Activated CD8-positive, alpha-beta T cell treated with anti-CD3 and anti-CD28 coated beads for 36 hours (primary cell): ENCODE measurements around the gene GABARAPL2. TPM values are rescaled to one million over a fixed set of nuclear protein-coding genes. Genes with fewer than 3 reads are reported as not detected.
"Not testable (repeated sequence)": the region's sequence is repeated elsewhere in the genome, so short reads cannot be mapped to it uniquely, and the experiment has no call there.

ENCODE experiments used
- ATAC-seq: fragments of 200-7000 bp; cut with Tn5 transposase; one replicate; pipeline ENCODE4 v1.10.0; 2021; ENCODE audit warnings: mild to moderate bottlenecking, moderate library complexity
- CTCF ChIA-PET: fragments of 350-600 bp; sonication (Branson Sonifier 250); formaldehyde crosslinking; loops from one replicate; lab custom pipeline; 2021; ENCODE audit warnings: antibody characterized with exemption; lab: Charles Lee
- POLR2A ChIA-PET: fragments of 350-600 bp; sonication (Branson Sonifier 250); formaldehyde crosslinking; loops from one replicate; lab custom pipeline; 2021; ENCODE audit warnings: antibody characterized with exemption; lab: Charles Lee
- DNase-seq: peaks from one replicate; pipeline ENCODE4 v3.0.0-alpha.2; 2020
- H3K27ac Mint-ChIP-seq: one replicate; pipeline ENCODE4 v1.8.0; 2021; ENCODE audit warnings: mild to moderate bottlenecking, mixed read lengths
- H3K27me3 Mint-ChIP-seq: one replicate; pipeline ENCODE4 v1.8.0; 2021; ENCODE audit warnings: mixed read lengths
- H3K36me3 Mint-ChIP-seq: one replicate; pipeline ENCODE4 v1.8.0; 2021; ENCODE audit warnings: low read depth, mixed read lengths
- H3K4me1 Mint-ChIP-seq: one replicate; pipeline ENCODE4 v1.8.0; 2021; ENCODE audit warnings: low read depth, mixed read lengths
- H3K4me3 Mint-ChIP-seq: one replicate; pipeline ENCODE4 v1.8.0; 2021; ENCODE audit warnings: mild to moderate bottlenecking, moderate library complexity, mixed read lengths
- H3K9me3 Mint-ChIP-seq: one replicate; pipeline ENCODE4 v1.8.0; 2021; ENCODE audit warnings: mixed read lengths
- intact Hi-C: fragments of 100-400 bp; cut with micrococcal nuclease; formaldehyde crosslinking; loops from one replicate; pipeline ENCODE4 v1.10.0; 2022
- total RNA-seq, 2 experiments: library from RNA; stranded (reverse); gene quantifications; one replicate each; pipeline ENCODE4 v1.2.3, GENCODE V29; 2021
- TF ChIP-seq, protein P1 (sequence below): fragments of 200-600 bp; IDR thresholded peaks from one replicate; pipeline ENCODE4 v1.8.0; 2022; ENCODE audit warnings: antibody characterized with exemption, mild to moderate bottlenecking

Gene GABARAPL2
- total RNA-seq, 2 experiments from 2014 or later: 56.3 to 57.4 TPM

- ChIA-PET POLR2A (no interaction called here), CTCF (interaction anchor here (1.1 to 1.8 kb wide), 3 partner anchors 9 to 76 kb away, joined by 3 to 5 read pairs (median 4); no protein-coding TSS in a partner anchor)
- no peak for ATAC-seq
- TF ChIP-seq, protein P1, sequence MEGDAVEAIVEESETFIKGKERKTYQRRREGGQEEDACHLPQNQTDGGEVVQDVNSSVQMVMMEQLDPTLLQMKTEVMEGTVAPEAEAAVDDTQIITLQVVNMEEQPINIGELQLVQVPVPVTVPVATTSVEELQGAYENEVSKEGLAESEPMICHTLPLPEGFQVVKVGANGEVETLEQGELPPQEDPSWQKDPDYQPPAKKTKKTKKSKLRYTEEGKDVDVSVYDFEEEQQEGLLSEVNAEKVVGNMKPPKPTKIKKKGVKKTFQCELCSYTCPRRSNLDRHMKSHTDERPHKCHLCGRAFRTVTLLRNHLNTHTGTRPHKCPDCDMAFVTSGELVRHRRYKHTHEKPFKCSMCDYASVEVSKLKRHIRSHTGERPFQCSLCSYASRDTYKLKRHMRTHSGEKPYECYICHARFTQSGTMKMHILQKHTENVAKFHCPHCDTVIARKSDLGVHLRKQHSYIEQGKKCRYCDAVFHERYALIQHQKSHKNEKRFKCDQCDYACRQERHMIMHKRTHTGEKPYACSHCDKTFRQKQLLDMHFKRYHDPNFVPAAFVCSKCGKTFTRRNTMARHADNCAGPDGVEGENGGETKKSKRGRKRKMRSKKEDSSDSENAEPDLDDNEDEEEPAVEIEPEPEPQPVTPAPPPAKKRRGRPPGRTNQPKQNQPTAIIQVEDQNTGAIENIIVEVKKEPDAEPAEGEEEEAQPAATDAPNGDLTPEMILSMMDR: no peak
- Mint-ChIP-seq H3K4me3 (no peak overlapping the region), H3K36me3 (no peaks in the 10 kb centered on the region), H3K9me3 (no peaks in the 10 kb centered on the region), H3K27me3 (no peaks in the 10 kb centered on the region), H3K27ac (no peak overlapping the region), H3K4me1 (no peaks in the 10 kb centered on the region)
- intact Hi-C loops: no loop called here
- DNase-seq: no peak
Observed at GRCh38 chr16:75541236-75541635, 24.9 kb upstream of the GABARAPL2 start.

DNA sequence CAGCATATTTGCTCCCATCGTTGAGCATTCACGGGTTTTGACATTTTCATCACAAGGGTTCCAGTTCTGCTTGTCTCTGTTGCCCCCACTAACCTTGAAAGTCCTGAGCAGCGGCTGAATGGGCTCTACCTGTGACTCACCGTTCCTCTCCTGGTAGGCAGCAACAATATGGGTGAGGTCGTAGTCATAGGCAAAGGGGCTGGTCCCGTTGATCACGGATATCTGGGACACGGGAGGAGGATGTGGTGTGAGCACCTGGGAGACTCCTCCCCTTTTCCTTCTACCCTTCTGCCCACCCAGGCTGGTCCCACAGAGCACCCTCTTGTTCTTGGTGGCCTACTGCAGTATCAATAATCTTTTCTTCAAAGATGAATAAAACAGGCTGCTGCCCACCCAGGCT, 23.7 kb upstream of the GABARAPL2 start:
- H3K27me3 Mint-ChIP-seq, ATAC-seq, H3K27ac Mint-ChIP-seq, POLR2A ChIA-PET, DNase-seq, intact Hi-C loops, H3K4me1 Mint-ChIP-seq, H3K36me3 Mint-ChIP-seq, CTCF ChIA-PET, H3K4me3 Mint-ChIP-seq, H3K9me3 Mint-ChIP-seq: not testable (repeated sequence)

DNA sequence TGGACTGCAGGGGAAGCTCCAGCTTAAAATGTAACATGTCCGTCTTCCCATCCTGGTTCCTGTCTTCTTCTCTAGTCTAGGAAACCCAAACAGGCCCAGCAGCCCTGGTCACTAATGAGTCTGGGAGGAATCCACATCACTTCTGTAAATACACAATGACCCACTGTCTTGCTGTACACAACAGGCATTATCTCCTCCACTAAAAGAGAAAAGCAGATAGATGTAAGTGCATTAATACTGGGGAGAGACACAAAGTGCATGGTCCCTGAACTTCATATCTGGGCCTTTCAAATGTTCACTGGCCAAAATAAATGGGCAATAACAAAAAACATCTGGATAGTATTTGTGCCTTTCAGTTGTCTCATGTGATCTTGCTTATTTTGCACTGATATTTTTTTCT, 20.3 kb upstream of the GABARAPL2 start:
- H3K36me3 Mint-ChIP-seq, POLR2A ChIA-PET, H3K27ac Mint-ChIP-seq, intact Hi-C loops, H3K4me3 Mint-ChIP-seq, CTCF ChIA-PET, H3K27me3 Mint-ChIP-seq, ATAC-seq, DNase-seq, H3K4me1 Mint-ChIP-seq, H3K9me3 Mint-ChIP-seq: not testable (repeated sequence)

GRCh38 chr16:75546293-75546692, 19.9 kb upstream of the GABARAPL2 start:
- no peak overlapping the region for H3K27ac Mint-ChIP-seq
- no peaks in the 10 kb centered on the region for H3K27me3 Mint-ChIP-seq
- POLR2A ChIA-PET: interaction anchor here (1.0 kb wide), 1 partner anchor 9 kb away, joined by 4 read pairs; the partner anchor contains the start of gene TMEM231
- no peak overlapping the region for H3K4me3 Mint-ChIP-seq
- intact Hi-C loops: no loop called here
- H3K4me1 Mint-ChIP-seq: no peaks in the 10 kb centered on the region
- H3K36me3 Mint-ChIP-seq: no peaks in the 10 kb centered on the region
- CTCF ChIA-PET: no interaction called here
- ATAC-seq (no peak), DNase-seq (no peak)
- TF ChIP-seq, protein P1: no peak
- no peaks in the 10 kb centered on the region for H3K9me3 Mint-ChIP-seq

- CTCF ChIA-PET: interaction anchor here (2.7 kb wide), 1 partner anchor 31 kb away, joined by 19 read pairs; no protein-coding TSS in a partner anchor
- ATAC-seq, H3K4me3 Mint-ChIP-seq, intact Hi-C loops, DNase-seq, H3K27ac Mint-ChIP-seq, H3K36me3 Mint-ChIP-seq, POLR2A ChIA-PET, H3K27me3 Mint-ChIP-seq, H3K4me1 Mint-ChIP-seq, H3K9me3 Mint-ChIP-seq: not testable (repeated sequence)
Observed at GRCh38 chr16:75548456-75548855, 17.7 kb upstream of the GABARAPL2 start.

DNA sequence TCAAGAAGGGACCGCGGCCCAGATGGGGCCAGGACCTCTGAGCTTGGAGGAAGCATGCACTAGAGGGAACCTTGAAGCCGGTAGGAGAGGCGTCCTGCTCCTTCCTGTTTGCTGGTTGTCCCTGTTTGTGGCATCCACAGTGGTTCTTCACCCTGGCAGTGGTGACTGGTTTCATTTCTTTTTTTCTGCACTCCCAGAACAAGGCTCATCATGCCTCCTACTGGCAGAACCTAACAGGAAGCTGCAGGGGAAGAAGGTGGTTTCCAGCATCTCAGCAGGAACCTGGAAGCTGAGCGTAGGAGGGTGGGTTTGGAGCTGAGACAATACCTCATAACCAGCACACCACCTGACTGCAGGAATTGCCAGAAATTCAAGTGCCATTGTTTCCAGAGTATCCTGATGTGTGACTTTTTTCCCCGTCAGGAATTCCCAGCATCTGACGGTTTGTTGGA, 15.9 kb upstream of the GABARAPL2 start:
- ChIA-PET POLR2A (interaction anchor here (0.8 kb wide), 1 partner anchor 59 kb away, joined by 4 read pairs; no protein-coding TSS in a partner anchor), CTCF (interaction anchor here (0.7 to 2.7 kb wide), 9 partner anchors 9 to 446 kb away, joined by 3 to 19 read pairs (median 5); partner anchors contain the start of gene TMEM170A)
- Mint-ChIP-seq H3K36me3 (no peaks in the 10 kb centered on the region), H3K4me3 (no peak overlapping the region), H3K27me3 (peaks cover 6% of the 10 kb centered on the region), H3K9me3 (no peaks in the 10 kb centered on the region), H3K4me1 (no peaks in the 10 kb centered on the region), H3K27ac (no peak overlapping the region)
- TF ChIP-seq, protein P1: peak; percentile 29
- ATAC-seq: peak; percentile 72
- intact Hi-C loops: no loop called here
- peak; percentile 47 for DNase-seq
